HUES48 (cell line): ENCODE data around the gene POLR1B.
"Not testable (repeated sequence)": the region's sequence is repeated elsewhere in the genome, so short reads cannot be mapped to it uniquely, and the experiment has no call there.

Source experiments
- H3K27ac ChIP-seq: one replicate; pipeline ENCODE4 v1.7.0; 2013; ENCODE audit warnings: low read depth, low read length, inconsistent platforms
- H3K27me3 ChIP-seq: 2 replicates; pipeline ENCODE4 v1.6.1; 2013; ENCODE audit warnings: mild to moderate bottlenecking, low read length; ENCODE audit not compliant: control insufficient read depth, insufficient read depth
- H3K36me3 ChIP-seq: 2 replicates; pipeline ENCODE4 v1.6.1; 2013; ENCODE audit warnings: low read length; ENCODE audit not compliant: control insufficient read depth, insufficient read depth
- H3K4me1 ChIP-seq: 2 replicates; pipeline ENCODE4 v1.6.1; 2013; ENCODE audit warnings: mild to moderate bottlenecking, low read length; ENCODE audit not compliant: control insufficient read depth, insufficient read depth
- H3K4me3 ChIP-seq: 2 replicates; pipeline ENCODE4 v1.5.1; 2013; ENCODE audit warnings: mild to moderate bottlenecking, low read depth, low read length
- H3K9ac ChIP-seq: 2 replicates; pipeline ENCODE4 v1.6.1; 2013; ENCODE audit warnings: mild to moderate bottlenecking, low read depth, low read length, moderate library complexity
- H3K9me3 ChIP-seq: 2 replicates; pipeline ENCODE4 v1.6.1; 2013; ENCODE audit warnings: low read length; ENCODE audit not compliant: control insufficient read depth, insufficient read depth

POLR1B gene

GRCh38 chr2:112615798-112616197 lies 73.5 kb downstream of the POLR1B start:
- not testable (repeated sequence) for H3K27ac ChIP-seq, H3K9ac ChIP-seq, H3K4me3 ChIP-seq, H3K9me3 ChIP-seq, H3K27me3 ChIP-seq, H3K36me3 ChIP-seq
- H3K4me1 ChIP-seq: peaks cover 13% of the 10 kb centered on the region

GRCh38 chr2:112618383-112618782 lies 76.1 kb downstream of the POLR1B start:
- no peaks in the 10 kb centered on the region for H3K27me3 ChIP-seq
- H3K4me3 ChIP-seq: no peak overlapping the region
- H3K36me3 ChIP-seq: no peaks in the 10 kb centered on the region
- H3K9ac ChIP-seq: no peak overlapping the region
- H3K4me1 ChIP-seq: peaks cover 20% of the 10 kb centered on the region
- H3K9me3 ChIP-seq: no peaks in the 10 kb centered on the region
- H3K27ac ChIP-seq: no peak overlapping the region

GRCh38 chr2:112621790-112622527 lies 79.7 kb downstream of the POLR1B start:
- H3K4me1 ChIP-seq: 0 out of 2 replicates have a peak, but pooled peaks cover 7% of the 10 kb centered on the region
- no peak overlapping the region; the same call in 1 of the 2 replicates for H3K9ac ChIP-seq
- no peaks in the 10 kb centered on the region for H3K27me3 ChIP-seq
- H3K9me3 ChIP-seq: no peaks in the 10 kb centered on the region
- no peak overlapping the region for H3K4me3 ChIP-seq
- no peak overlapping the region for H3K27ac ChIP-seq
- H3K36me3 ChIP-seq: no peaks in the 10 kb centered on the region

- Histone ChIP-seq H3K9ac (no peak overlapping the region; the same call in 1 of the 2 replicates), H3K27me3 (no peaks in the 10 kb centered on the region), H3K4me3 (no peak overlapping the region), H3K4me1 (0 out of 2 replicates have a peak, but pooled peaks cover 7% of the 10 kb centered on the region), H3K36me3 (no peaks in the 10 kb centered on the region), H3K9me3 (no peaks in the 10 kb centered on the region), H3K27ac (no peak overlapping the region)
Measured at GRCh38 chr2:112622528-112622849, 80.2 kb downstream of the POLR1B start.

GRCh38 chr2:112623913-112624777 lies 81.9 kb downstream of the POLR1B start:
- Histone ChIP-seq H3K27ac (no peak overlapping the region), H3K4me1 (0 out of 2 replicates have a peak, but pooled peaks cover 7% of the 10 kb centered on the region), H3K4me3 (no peak overlapping the region), H3K36me3 (no peaks in the 10 kb centered on the region), H3K9me3 (no peaks in the 10 kb centered on the region), H3K27me3 (no peaks in the 10 kb centered on the region), H3K9ac (no peak overlapping the region)

GRCh38 chr2:112625474-112626114 lies 83.3 kb downstream of the POLR1B start:
- Histone ChIP-seq H3K27ac (no peak overlapping the region), H3K9ac (no peak overlapping the region), H3K4me1 (peaks cover 15% of the 10 kb centered on the region), H3K9me3 (no peaks in the 10 kb centered on the region), H3K36me3 (no peaks in the 10 kb centered on the region), H3K4me3 (no peak overlapping the region), H3K27me3 (no peaks in the 10 kb centered on the region)

- Histone ChIP-seq H3K27ac (no peak overlapping the region), H3K9ac (no peak overlapping the region), H3K27me3 (no peaks in the 10 kb centered on the region), H3K36me3 (no peaks in the 10 kb centered on the region), H3K4me1 (peaks cover 25% of the 10 kb centered on the region), H3K9me3 (no peaks in the 10 kb centered on the region), H3K4me3 (no peak overlapping the region)
Measured at GRCh38 chr2:112626604-112627059, 84.4 kb downstream of the POLR1B start.
